Inflammatory macrophage (primary cell): ENCODE results near the gene CCDC80.

Experiments
- DNase-seq, 2 donors: peaks; one replicate each; pipeline ENCODE4 v3.0.0-alpha.2; 2020 to 2022
- total RNA-seq, 18 experiments: gene quantifications; one replicate each; lab custom pipeline; 2026; ENCODE audit warnings: mixed read lengths in 6 of 18, inconsistent platforms in 2 of 18; lab: John Stamatoyannopoulos, UW

Gene CCDC80, protein sequence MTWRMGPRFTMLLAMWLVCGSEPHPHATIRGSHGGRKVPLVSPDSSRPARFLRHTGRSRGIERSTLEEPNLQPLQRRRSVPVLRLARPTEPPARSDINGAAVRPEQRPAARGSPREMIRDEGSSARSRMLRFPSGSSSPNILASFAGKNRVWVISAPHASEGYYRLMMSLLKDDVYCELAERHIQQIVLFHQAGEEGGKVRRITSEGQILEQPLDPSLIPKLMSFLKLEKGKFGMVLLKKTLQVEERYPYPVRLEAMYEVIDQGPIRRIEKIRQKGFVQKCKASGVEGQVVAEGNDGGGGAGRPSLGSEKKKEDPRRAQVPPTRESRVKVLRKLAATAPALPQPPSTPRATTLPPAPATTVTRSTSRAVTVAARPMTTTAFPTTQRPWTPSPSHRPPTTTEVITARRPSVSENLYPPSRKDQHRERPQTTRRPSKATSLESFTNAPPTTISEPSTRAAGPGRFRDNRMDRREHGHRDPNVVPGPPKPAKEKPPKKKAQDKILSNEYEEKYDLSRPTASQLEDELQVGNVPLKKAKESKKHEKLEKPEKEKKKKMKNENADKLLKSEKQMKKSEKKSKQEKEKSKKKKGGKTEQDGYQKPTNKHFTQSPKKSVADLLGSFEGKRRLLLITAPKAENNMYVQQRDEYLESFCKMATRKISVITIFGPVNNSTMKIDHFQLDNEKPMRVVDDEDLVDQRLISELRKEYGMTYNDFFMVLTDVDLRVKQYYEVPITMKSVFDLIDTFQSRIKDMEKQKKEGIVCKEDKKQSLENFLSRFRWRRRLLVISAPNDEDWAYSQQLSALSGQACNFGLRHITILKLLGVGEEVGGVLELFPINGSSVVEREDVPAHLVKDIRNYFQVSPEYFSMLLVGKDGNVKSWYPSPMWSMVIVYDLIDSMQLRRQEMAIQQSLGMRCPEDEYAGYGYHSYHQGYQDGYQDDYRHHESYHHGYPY
- total RNA-seq: 0 to 0.85 (median 0.14) reads per million in 18 experiments

DNA sequence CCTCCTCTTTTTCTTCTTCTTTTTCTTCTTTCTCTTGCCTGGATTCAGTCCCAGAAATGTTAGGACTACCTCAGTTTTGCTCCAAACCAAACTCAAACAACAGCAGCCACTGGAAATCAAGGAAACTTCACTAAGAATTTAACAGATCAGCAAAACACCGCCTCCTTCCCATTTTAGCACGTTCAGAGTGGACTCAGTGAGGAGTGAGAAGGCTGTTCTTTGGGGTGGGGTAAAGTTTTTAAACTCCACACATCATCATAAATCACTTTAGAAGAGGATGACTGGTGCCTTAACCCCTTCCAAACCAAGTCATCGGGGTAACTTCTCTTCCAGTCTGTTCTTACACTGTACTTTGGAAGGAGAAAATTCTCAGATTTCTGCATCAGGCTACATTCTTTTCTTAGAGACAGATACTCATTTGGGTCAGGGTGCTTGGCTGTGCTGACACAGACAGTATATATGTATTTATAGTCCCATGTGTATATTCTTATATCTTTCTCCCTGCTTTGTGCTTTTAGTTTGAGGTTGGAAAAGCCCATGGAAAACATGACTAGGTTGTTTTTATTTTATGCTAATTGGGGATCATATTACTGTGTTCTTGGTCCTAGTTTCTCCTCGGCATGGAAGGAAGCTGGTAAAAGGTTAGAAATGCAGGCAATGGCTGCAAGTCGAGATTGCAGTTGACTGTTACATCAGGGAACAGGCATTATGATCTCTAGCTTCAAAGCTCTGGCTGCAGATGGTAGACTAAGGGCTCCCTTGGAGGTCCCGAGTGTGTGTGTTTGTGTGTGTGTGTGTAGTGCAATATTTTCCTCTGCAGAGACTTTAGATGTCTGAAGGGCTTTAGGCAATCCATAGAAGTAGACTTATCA lies at the start of gene CCDC80:
Gene CCDC80, minus strand, starts transcription at position 214 of the 872 bp plus-strand sequence. CDS start 1,238 bp downstream, outside the sequence.
- no peak for DNase-seq

DNA sequence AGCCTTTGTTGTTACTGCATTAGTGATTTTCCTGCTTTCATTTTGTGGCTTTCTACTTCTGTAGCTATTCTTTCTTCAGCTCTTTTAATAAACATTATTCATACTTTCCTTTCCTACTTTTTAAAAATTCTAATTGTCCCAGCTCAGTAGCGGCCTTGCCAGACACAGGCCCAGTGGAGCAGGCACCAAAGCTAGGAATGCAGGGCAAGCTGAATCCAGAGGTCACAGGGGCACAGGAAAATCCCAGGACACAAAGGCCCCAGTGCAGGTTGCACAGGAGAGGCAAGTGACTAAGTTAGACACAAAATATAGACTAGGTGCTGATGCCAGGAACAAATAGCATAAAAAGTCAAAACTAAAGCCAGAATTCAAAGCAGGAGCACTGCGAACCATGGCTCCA lies 49.0 kb upstream of the CCDC80 start:
- DNase-seq: no peak

- DNase-seq: no peak
Observed at GRCh38 chr3:112689385-112689784, 48.4 kb upstream of the CCDC80 start.

- DNase-seq: no peak
Observed at GRCh38 chr3:112688819-112689218, 47.9 kb upstream of the CCDC80 start.

- no peak for DNase-seq
Observed at GRCh38 chr3:112688085-112688769, 47.3 kb upstream of the CCDC80 start.

- no peak for DNase-seq
Observed at GRCh38 chr3:112687616-112688015, 46.7 kb upstream of the CCDC80 start.

GRCh38 chr3:112687211-112687610 lies 46.3 kb upstream of the CCDC80 start:
- no peak for DNase-seq

- no peak for DNase-seq
Observed at GRCh38 chr3:112685956-112686799, 45.2 kb upstream of the CCDC80 start.

DNA sequence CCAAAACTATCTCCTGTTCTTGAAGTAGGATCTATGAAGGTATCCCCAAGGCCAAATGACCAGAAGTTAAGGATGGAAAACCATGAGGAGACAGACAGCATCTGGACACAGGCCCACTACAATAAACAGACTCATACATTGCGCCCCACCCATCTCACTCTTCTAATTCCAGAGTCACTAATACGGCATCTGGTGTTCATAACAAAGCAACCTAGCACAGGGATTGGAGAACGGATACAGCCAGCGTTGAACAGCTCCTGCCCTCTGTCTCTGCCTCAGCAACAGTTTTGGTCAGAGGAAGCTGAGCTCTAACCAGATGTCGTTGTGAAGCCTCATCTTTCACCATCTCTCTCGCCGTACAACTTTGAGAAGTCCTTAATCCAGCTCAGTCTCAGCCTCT lies 44.5 kb upstream of the CCDC80 start:
- no peak for DNase-seq

- DNase-seq: no peak
Observed at GRCh38 chr3:112682361-112682760, 41.4 kb upstream of the CCDC80 start.

DNA sequence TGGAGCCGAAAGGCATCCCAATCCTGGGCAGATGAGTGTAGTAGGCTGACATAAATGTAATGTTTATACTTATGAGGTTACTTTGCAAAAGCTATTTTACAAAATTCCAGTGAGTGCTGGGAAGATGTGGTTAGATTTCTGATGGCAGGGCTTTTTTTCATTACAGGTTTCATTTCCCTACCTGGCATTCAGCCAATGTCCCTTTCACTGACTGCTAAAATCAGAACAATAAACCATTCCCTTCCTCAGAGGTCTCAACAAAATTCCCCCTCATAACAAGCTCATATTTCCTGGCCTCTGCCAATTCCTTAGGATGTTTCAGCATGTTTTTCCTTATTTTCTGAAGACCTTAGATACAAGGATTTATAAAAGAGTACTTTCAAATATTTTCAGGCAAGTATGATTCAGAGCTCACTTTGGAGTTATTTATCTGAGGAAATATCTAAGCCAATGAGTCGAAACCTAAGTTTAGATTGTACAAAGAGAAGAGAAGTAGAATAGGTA lies 40.9 kb upstream of the CCDC80 start:
- DNase-seq: peak in 1 of 2 donors; percentile 20

GRCh38 chr3:112676659-112677234 lies 35.8 kb upstream of the CCDC80 start:
- peak; percentile 96 for DNase-seq

- peak in 1 of 2 donors; percentile 40 for DNase-seq
Observed at GRCh38 chr3:112675943-112676535, 35.1 kb upstream of the CCDC80 start.

- no peak for DNase-seq
Observed at GRCh38 chr3:112675349-112675748, 34.4 kb upstream of the CCDC80 start.

GRCh38 chr3:112672716-112673541 lies 32.0 kb upstream of the CCDC80 start:
- DNase-seq: no peak

DNA sequence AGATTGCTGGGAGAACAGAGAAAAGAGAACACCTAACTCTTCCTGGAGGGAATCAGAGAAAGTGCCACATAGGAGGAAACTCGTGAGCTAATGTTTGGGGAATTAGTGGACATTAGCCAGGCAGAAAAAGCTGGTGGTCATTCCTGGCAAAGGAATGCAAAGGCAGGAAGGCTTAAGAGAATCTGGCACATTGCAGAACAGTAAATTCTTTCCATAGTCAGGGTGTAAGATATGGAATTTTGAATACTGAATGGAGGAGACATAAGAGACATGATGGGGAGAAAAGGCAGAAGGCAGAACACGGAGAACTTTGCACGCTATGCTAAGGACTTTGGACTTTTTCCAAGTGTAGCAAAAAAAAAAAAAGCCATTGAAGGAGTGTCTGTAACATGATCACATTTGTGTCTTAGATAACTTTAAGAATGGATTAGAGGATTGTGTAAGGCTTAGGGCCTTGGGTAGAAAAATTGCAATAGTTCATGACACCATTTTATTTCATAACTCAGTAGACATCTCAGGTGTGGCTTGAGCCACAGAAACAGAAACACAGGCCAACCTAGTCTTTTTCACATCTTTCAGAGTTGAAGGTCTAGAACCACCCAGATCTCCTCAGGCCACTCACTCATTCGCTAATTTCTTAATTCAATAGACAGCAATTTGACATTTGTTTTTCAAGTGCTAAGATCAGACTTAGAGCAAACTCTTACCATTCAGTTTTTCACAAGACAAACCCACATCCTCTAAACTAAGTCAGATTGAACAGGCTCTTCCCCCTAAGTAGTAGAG lies 31.2 kb upstream of the CCDC80 start:
- no peak for DNase-seq

- no peak for DNase-seq
Observed at GRCh38 chr3:112670824-112671223, 29.9 kb upstream of the CCDC80 start.

DNA sequence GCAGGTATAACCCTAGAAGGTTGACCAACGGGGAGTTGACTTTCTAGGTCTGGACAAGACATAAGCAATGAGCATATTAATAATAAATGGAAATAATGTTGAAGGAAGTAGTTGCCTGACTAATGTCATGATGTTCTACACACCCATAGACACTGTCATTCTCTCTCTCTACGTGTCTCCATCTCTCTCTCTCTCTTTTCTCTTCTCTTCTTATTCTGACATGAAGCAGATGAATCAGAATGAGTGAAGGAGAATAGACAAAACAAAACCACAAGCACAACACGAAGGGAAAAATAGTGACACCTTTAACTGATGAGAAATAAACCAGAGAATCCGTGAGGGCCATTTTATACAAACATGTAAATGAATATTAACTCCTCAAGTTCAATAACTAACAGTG lies 26.7 kb upstream of the CCDC80 start:
- no peak for DNase-seq
